ENCODE measurements around the gene ZNF446.

ZNF446 gene

DNA sequence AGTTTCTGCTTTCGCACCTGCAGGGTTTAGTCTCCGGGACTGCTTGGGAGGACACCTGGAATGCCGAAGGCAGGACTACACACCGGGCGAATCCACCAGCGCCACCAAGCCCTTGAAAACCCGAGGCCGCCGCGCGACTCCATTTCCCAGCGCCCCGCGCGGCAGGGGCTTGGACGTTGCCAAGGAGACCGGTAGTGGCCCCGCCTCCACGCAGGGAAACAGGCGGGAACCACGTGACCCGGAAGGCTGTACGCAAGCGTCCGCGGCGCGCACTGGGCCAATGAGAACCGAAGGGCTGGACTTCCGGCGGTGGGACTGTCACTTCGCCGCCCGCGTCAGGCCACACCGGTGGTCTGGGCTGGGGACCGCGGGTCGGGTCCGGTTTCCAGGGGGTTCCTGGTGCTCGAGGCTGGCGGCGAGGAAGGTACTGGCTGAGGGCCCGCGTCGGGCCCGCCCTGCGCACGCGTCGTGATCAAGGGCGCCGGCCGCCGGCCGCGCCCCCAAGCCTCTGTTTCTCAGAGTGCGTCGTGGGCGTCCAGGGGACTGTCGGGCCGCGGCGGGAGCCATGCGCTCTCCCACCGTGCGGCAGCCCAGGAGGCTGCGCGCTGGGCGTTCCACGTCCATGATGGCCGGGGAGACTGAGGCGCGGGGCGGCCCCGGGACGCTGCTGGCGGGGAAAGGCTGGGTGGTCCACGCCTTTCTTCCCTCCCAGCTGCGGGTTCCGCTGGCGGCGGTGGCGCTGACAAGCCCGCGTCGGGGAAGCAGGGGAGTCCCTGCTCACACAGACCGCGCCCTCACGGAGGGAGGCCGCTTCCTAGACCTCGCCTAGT is 9.2 kb upstream of the ZNF446 start, which contains the start of gene ZNF324:
Gene ZNF324 (plus strand): TSS at position 321 of the 830 bp plus-strand sequence. CDS start 2,106 bp downstream, outside the sequence.
- no CpG with 5 or more reads among the region's 92 CpGs for WGBS, 2 donors (ENCODE audit: extremely low coverage in 2 of 2, insufficient read length in 2 of 2, insufficient replicate concordance in 1 of 2)
- Histone ChIP-seq H2BK5ac (ENCODE audit: low read length) (peak within 1 kb of the TSS; percentile 53), H2AK5ac (ENCODE audit: low read depth, low read length) (no peak within 1 kb of the TSS), H3K18ac (ENCODE audit: low read length) (peak within 1 kb of the TSS; percentile 83), H3K9me3 (replicated peaks in 1 of 2; ENCODE audit: control insufficient read depth in 2 of 2, insufficient read depth in 1 of 2, low read depth in 1 of 2, low read length in 2 of 2) (no peaks in the 10 kb centered on the region), H2BK12ac (ENCODE audit: low read length) (no peak within 1 kb of the TSS), H3K9ac (ENCODE audit: low read depth, low read length, poor library complexity) (peak within 1 kb of the TSS; percentile 94), H3K14ac (ENCODE audit: low read length) (no peak within 1 kb of the TSS), H4K8ac (ENCODE audit: low read depth, low read length) (no peak within 1 kb of the TSS), H3K36me3 (replicated peaks in 1 of 2; ENCODE audit: control insufficient read depth in 2 of 2, insufficient read depth in 2 of 2, low read length in 2 of 2) (peaks cover 8 to 26% of the 10 kb centered on the region in 2 donors), H3K4me2 (ENCODE audit: insufficient read depth, low read length, poor library complexity, severe bottlenecking) (peak within 1 kb of the TSS; percentile 94), H2BK15ac (ENCODE audit: low read length) (no peak within 1 kb of the TSS), H3K27me3 (ENCODE audit: control insufficient read depth in 3 of 3, insufficient read depth in 3 of 3, low read depth in 1 of 3, low read length in 3 of 3) (no peaks in the 10 kb centered on the region), H3K79me1 (ENCODE audit: low read depth, low read length) (no peaks in the 10 kb centered on the region), H4K91ac (ENCODE audit: low read depth, low read length, poor library complexity) (no peak within 1 kb of the TSS), H3K27ac (replicated peaks; ENCODE audit: low read length) (peak within 1 kb of the TSS; percentile 59), H2BK120ac (ENCODE audit: low read depth, low read length) (no peak within 1 kb of the TSS), H3K4me3 (ENCODE audit: low read length in 2 of 2) (peak within 1 kb of the TSS; percentile 87 to 96), H3K23ac (ENCODE audit: low read depth, low read length, poor library complexity) (no peak within 1 kb of the TSS), H3K4me1 (ENCODE audit: control insufficient read depth in 2 of 2, insufficient read depth in 1 of 2, low read depth in 1 of 2, low read length in 2 of 2) (peaks cover 2 to 8% of the 10 kb centered on the region in 2 donors), H2AFZ (ENCODE audit: low read length) (peak within 1 kb of the TSS; percentile 95), H3K4ac (ENCODE audit: low read length) (no peak within 1 kb of the TSS)
- peak; percentile 97 for DNase-seq (ENCODE audit: low spot score)

- Histone ChIP-seq H3K23ac (ENCODE audit: low read depth, low read length, poor library complexity) (no peak overlapping the region), H4K91ac (ENCODE audit: low read depth, low read length, poor library complexity) (no peak overlapping the region), H3K9ac (ENCODE audit: low read depth, low read length, poor library complexity) (no peak overlapping the region), H3K9me3 (replicated peaks in 1 of 2; ENCODE audit: control insufficient read depth in 2 of 2, insufficient read depth in 1 of 2, low read depth in 1 of 2, low read length in 2 of 2) (no peaks in the 10 kb centered on the region), H2BK5ac (ENCODE audit: low read length) (no peak overlapping the region), H2BK12ac (ENCODE audit: low read length) (no peak overlapping the region), H2BK120ac (ENCODE audit: low read depth, low read length) (no peak overlapping the region), H3K27me3 (ENCODE audit: control insufficient read depth in 3 of 3, insufficient read depth in 3 of 3, low read depth in 1 of 3, low read length in 3 of 3) (no peaks in the 10 kb centered on the region), H3K14ac (ENCODE audit: low read length) (no peak overlapping the region), H2AFZ (ENCODE audit: low read length) (no peak overlapping the region), H3K27ac (replicated peaks; ENCODE audit: low read length) (no peak overlapping the region), H3K4me3 (ENCODE audit: low read length in 2 of 2) (peak overlapping the region; percentile 38 to 45), H3K4me1 (ENCODE audit: control insufficient read depth in 2 of 2, insufficient read depth in 1 of 2, low read depth in 1 of 2, low read length in 2 of 2) (peaks cover 2 to 8% of the 10 kb centered on the region in 2 donors), H3K79me1 (ENCODE audit: low read depth, low read length) (no peaks in the 10 kb centered on the region), H2BK15ac (ENCODE audit: low read length) (no peak overlapping the region), H3K18ac (ENCODE audit: low read length) (no peak overlapping the region), H3K36me3 (replicated peaks in 1 of 2; ENCODE audit: control insufficient read depth in 2 of 2, insufficient read depth in 2 of 2, low read length in 2 of 2) (peaks cover 15 to 40% of the 10 kb centered on the region in 2 donors), H3K4me2 (ENCODE audit: insufficient read depth, low read length, poor library complexity, severe bottlenecking) (no peak overlapping the region), H3K4ac (ENCODE audit: low read length) (no peak overlapping the region), H4K8ac (ENCODE audit: low read depth, low read length) (no peak overlapping the region), H2AK5ac (ENCODE audit: low read depth, low read length) (no peak overlapping the region)
- no CpG with 5 or more reads among the region's 5 CpGs for WGBS, 2 donors (ENCODE audit: extremely low coverage in 2 of 2, insufficient read length in 2 of 2, insufficient replicate concordance in 1 of 2)
- no peak for DNase-seq (ENCODE audit: low spot score)
Observed at GRCh38 chr19:58468216-58468839, 7.8 kb upstream of the ZNF446 start.

GRCh38 chr19:58469241-58470013 is 6.7 kb upstream of the ZNF446 start:
- Histone ChIP-seq H3K27me3 (ENCODE audit: control insufficient read depth in 3 of 3, insufficient read depth in 3 of 3, low read depth in 1 of 3, low read length in 3 of 3) (no peaks in the 10 kb centered on the region), H3K27ac (replicated peaks; ENCODE audit: low read length) (no peak overlapping the region)
- WGBS, 2 donors (ENCODE audit: extremely low coverage in 2 of 2, insufficient read length in 2 of 2, insufficient replicate concordance in 1 of 2): no CpG with 5 or more reads among the region's 17 CpGs

More at GRCh38 chr19:58469241-58470013, 6.7 kb upstream of the ZNF446 start:
- peaks cover 2 to 8% of the 10 kb centered on the region in 2 donors for H3K4me1 ChIP-seq (ENCODE audit: control insufficient read depth in 2 of 2, insufficient read depth in 1 of 2, low read depth in 1 of 2, low read length in 2 of 2)
- no peak overlapping the region for H3K4ac ChIP-seq (ENCODE audit: low read length)
- H3K23ac ChIP-seq (ENCODE audit: low read depth, low read length, poor library complexity): no peak overlapping the region
- H3K18ac ChIP-seq (ENCODE audit: low read length): no peak overlapping the region
- H2AFZ ChIP-seq (ENCODE audit: low read length): no peak overlapping the region
- no peak overlapping the region for H2AK5ac ChIP-seq (ENCODE audit: low read depth, low read length)
- peak overlapping the region in 1 of 2 donors; percentile 8 for H3K4me3 ChIP-seq (ENCODE audit: low read length in 2 of 2)
- no peak overlapping the region for H4K8ac ChIP-seq (ENCODE audit: low read depth, low read length)
- no peaks in the 10 kb centered on the region for H3K79me1 ChIP-seq (ENCODE audit: low read depth, low read length)
- no peak overlapping the region for H3K4me2 ChIP-seq (ENCODE audit: insufficient read depth, low read length, poor library complexity, severe bottlenecking)
- no peak overlapping the region for H3K14ac ChIP-seq (ENCODE audit: low read length)
- H2BK12ac ChIP-seq (ENCODE audit: low read length): no peak overlapping the region
- H2BK15ac ChIP-seq (ENCODE audit: low read length): no peak overlapping the region
- no peak overlapping the region for H2BK5ac ChIP-seq (ENCODE audit: low read length)
- no peaks in the 10 kb centered on the region for H3K9me3 ChIP-seq (replicated peaks in 1 of 2; ENCODE audit: control insufficient read depth in 2 of 2, insufficient read depth in 1 of 2, low read depth in 1 of 2, low read length in 2 of 2)
- no peak overlapping the region for H3K9ac ChIP-seq (ENCODE audit: low read depth, low read length, poor library complexity)
- H3K36me3 ChIP-seq (replicated peaks in 1 of 2; ENCODE audit: control insufficient read depth in 2 of 2, insufficient read depth in 2 of 2, low read length in 2 of 2): peaks cover 15 to 48% of the 10 kb centered on the region in 2 donors
- no peak overlapping the region for H2BK120ac ChIP-seq (ENCODE audit: low read depth, low read length)
- H4K91ac ChIP-seq (ENCODE audit: low read depth, low read length, poor library complexity): no peak overlapping the region
- no peak for DNase-seq (ENCODE audit: low spot score)

All from neuronal stem cell (in vitro differentiated cells).